ENCODE data around the gene DCHS1. TPM values are rescaled to one million over a fixed set of nuclear protein-coding genes. Genes with fewer than 3 reads are reported as not detected.

The DCHS1 gene
- total and polyA plus RNA-seq, 2 of the 13 experiments (the other 11 are each of a cell fraction or from before 2014, with no cell fraction given): under 0.01 to 0.03 TPM

- TF ChIP-seq, protein P1, sequence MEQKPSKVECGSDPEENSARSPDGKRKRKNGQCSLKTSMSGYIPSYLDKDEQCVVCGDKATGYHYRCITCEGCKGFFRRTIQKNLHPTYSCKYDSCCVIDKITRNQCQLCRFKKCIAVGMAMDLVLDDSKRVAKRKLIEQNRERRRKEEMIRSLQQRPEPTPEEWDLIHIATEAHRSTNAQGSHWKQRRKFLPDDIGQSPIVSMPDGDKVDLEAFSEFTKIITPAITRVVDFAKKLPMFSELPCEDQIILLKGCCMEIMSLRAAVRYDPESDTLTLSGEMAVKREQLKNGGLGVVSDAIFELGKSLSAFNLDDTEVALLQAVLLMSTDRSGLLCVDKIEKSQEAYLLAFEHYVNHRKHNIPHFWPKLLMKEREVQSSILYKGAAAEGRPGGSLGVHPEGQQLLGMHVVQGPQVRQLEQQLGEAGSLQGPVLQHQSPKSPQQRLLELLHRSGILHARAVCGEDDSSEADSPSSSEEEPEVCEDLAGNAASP (CRISPR knock-in tag; IDR thresholded peaks at IDR 0.05; ENCODE audit: borderline replicate concordance): peak; percentile 22; the same call in 1 of the 2 replicates
- TF ChIP-seq ARHGAP35 (CRISPR knock-in tag; IDR thresholded peaks at IDR 0.05; ENCODE audit: borderline replicate concordance) (no peak), ZNF839 (CRISPR knock-in tag; IDR thresholded peaks at IDR 0.05; ENCODE audit: borderline replicate concordance) (0 out of 2 replicates have a peak, but pooled peaks have one; percentile 45), ARID5B (CRISPR knock-in tag; IDR thresholded peaks at IDR 0.05) (no peak; the same call in 1 of the 2 replicates), ZHX1 (CRISPR knock-in tag; IDR thresholded peaks at IDR 0.05; ENCODE audit: low read depth) (peak; percentile 45; the same call in 1 of the 2 replicates), MLX (CRISPR knock-in tag; IDR thresholded peaks at IDR 0.05) (peak; percentile 63; the same call in 1 of the 2 replicates), ZNF30 (CRISPR knock-in tag; IDR thresholded peaks at IDR 0.05) (no peak), TRIM24 (CRISPR knock-in tag; IDR thresholded peaks at IDR 0.05) (no peak), ONECUT2 (CRISPR knock-in tag; IDR thresholded peaks at IDR 0.05) (no peak), SIX1 (CRISPR knock-in tag; IDR thresholded peaks at IDR 0.05; ENCODE audit: borderline replicate concordance) (no peak; the same call in 1 of the 2 replicates), NR3C1 (CRISPR knock-in tag; IDR thresholded peaks at IDR 0.05) (no peak), ZNF749 (CRISPR knock-in tag; IDR thresholded peaks at IDR 0.05; ENCODE audit: borderline replicate concordance) (no peak; the same call in 1 of the 2 replicates), POLR2AphosphoS2 (IDR thresholded peaks at IDR 0.05; ENCODE audit: low read depth, low read length) (peak; percentile 60; the same call in 1 of the 2 replicates)
- TF ChIP-seq, protein P2, sequence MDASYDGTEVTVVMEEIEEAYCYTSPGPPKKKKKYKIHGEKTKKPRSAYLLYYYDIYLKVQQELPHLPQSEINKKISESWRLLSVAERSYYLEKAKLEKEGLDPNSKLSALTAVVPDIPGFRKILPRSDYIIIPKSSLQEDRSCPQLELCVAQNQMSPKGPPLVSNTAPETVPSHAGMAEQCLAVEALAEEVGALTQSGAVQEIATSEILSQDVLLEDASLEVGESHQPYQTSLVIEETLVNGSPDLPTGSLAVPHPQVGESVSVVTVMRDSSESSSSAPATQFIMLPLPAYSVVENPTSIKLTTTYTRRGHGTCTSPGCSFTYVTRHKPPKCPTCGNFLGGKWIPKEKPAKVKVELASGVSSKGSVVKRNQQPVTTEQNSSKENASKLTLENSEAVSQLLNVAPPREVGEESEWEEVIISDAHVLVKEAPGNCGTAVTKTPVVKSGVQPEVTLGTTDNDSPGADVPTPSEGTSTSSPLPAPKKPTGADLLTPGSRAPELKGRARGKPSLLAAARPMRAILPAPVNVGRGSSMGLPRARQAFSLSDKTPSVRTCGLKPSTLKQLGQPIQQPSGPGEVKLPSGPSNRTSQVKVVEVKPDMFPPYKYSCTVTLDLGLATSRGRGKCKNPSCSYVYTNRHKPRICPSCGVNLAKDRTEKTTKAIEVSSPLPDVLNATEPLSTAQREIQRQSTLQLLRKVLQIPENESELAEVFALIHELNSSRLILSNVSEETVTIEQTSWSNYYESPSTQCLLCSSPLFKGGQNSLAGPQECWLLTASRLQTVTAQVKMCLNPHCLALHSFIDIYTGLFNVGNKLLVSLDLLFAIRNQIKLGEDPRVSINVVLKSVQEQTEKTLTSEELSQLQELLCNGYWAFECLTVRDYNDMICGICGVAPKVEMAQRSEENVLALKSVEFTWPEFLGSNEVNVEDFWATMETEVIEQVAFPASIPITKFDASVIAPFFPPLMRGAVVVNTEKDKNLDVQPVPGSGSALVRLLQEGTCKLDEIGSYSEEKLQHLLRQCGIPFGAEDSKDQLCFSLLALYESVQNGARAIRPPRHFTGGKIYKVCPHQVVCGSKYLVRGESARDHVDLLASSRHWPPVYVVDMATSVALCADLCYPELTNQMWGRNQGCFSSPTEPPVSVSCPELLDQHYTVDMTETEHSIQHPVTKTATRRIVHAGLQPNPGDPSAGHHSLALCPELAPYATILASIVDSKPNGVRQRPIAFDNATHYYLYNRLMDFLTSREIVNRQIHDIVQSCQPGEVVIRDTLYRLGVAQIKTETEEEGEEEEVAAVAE (CRISPR knock-in tag; IDR thresholded peaks at IDR 0.05; ENCODE audit: borderline replicate concordance): 0 out of 2 replicates have a peak, but pooled peaks have one; percentile 22
These were observed 43.2 kb downstream of the DCHS1 start, which contains the start of gene TAF10 (continued) for GRCh38 chr11:6612213-6613041.
